Measurements from ENCODE around the gene KCND2.
"Not testable (repeated sequence)": the region's sequence is repeated elsewhere in the genome, so short reads cannot be mapped to it uniquely, and the experiment has no call there.

KCND2 gene

DNA sequence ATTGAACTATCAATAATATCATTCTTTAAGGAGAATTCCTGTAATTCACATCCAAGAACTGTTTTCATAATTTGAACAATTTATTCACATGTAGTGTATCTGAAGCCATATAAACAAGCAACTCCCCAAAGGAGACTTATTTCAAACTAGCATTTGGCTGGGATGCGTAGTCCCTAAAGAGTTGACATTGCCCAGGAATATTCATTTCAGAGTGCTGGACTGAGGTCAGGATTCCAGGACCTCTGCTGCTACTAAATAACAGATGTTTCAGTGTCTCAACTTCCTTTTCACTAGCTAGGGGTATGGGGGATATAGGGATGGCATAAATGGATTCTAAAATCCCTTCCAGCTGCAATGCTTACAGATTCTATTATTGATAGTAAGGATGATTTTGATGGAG lies 408.0 kb downstream of the KCND2 start:
- no peak for DNase-seq (ENCODE audit: low read depth)
- H3K4me3 ChIP-seq (ENCODE audit: low read depth, low read length): no peak overlapping the region
- TF ChIP-seq, protein P1, sequence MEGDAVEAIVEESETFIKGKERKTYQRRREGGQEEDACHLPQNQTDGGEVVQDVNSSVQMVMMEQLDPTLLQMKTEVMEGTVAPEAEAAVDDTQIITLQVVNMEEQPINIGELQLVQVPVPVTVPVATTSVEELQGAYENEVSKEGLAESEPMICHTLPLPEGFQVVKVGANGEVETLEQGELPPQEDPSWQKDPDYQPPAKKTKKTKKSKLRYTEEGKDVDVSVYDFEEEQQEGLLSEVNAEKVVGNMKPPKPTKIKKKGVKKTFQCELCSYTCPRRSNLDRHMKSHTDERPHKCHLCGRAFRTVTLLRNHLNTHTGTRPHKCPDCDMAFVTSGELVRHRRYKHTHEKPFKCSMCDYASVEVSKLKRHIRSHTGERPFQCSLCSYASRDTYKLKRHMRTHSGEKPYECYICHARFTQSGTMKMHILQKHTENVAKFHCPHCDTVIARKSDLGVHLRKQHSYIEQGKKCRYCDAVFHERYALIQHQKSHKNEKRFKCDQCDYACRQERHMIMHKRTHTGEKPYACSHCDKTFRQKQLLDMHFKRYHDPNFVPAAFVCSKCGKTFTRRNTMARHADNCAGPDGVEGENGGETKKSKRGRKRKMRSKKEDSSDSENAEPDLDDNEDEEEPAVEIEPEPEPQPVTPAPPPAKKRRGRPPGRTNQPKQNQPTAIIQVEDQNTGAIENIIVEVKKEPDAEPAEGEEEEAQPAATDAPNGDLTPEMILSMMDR (IDR thresholded peaks at IDR 0.05; ENCODE audit: low read depth, low read length, missing control alignments): no peak

DNA sequence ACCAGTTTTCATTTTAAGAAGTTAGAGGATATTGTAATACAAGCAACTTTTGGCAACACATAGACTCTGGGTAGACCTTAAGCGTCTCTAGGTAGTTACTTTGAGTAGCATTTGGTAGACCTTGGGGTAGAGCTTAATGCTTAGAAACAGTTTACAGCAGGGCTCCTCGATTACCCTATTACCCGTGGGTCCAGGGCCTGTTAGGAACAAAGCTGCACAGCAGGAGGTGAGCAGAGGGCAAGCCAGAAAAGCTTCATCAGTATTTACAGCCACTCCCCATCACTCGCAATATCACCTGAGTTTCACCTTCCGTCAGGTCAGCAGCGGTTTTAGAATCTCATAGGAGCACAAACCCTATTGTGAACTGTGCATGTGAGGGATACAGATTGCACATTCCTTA lies 411.5 kb downstream of the KCND2 start:
- DNase-seq (ENCODE audit: low read depth): no peak
- no peak overlapping the region for H3K4me3 ChIP-seq (ENCODE audit: low read depth, low read length)
- TF ChIP-seq, protein P1 (IDR thresholded peaks at IDR 0.05; ENCODE audit: low read depth, low read length, missing control alignments): no peak

DNA sequence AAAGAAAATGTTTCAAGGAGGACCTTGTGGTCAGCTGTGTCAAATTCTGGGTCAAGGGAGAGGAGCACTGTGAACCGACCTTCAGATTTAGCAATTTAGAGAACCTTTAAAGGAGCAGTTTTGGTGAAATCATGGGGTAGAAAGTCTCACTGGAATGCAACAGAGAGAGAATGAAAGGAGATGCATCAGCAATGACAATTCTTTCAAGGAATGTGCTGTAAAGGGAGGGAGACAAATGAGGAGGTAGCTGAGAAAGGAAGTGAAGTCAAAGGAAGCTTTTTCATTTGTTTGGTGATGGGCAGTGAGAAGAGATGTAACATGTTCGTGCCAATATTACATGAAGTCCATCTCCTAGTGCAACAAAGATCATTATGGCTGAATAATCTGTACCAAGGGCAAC lies 418.9 kb downstream of the KCND2 start:
- H3K4me3 ChIP-seq (ENCODE audit: low read depth, low read length): no peak overlapping the region
- DNase-seq (ENCODE audit: low read depth): no peak
- TF ChIP-seq, protein P1 (IDR thresholded peaks at IDR 0.05; ENCODE audit: low read depth, low read length, missing control alignments): no peak

DNA sequence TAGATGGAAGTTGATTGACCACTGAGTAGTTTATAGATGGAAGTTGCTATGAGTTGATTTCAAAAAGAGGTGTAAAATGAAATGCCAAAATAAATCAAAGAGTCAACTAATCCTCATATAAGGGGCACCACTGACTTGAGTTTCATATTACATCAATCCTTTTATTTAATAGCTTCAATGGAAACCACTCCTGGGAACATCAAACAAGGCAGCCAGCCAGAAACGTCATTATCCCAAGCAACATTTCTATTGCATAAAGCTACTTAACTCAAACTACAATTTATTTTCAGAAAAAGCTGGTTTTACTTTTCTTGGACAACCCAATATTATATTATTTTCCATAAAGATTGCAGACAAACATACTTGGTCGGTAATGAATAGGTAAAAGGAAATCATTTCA lies 422.9 kb downstream of the KCND2 start:
- DNase-seq (ENCODE audit: low read depth): no peak
- H3K4me3 ChIP-seq (ENCODE audit: low read depth, low read length): no peak overlapping the region
- TF ChIP-seq, protein P1 (IDR thresholded peaks at IDR 0.05; ENCODE audit: low read depth, low read length, missing control alignments): no peak

GRCh38 chr7:120700796-120701195 lies 427.8 kb downstream of the KCND2 start:
- no peak overlapping the region for H3K4me3 ChIP-seq (ENCODE audit: low read depth, low read length)
- TF ChIP-seq, protein P1 (IDR thresholded peaks at IDR 0.05; ENCODE audit: low read depth, low read length, missing control alignments): no peak
- no peak for DNase-seq (ENCODE audit: low read depth)

DNA sequence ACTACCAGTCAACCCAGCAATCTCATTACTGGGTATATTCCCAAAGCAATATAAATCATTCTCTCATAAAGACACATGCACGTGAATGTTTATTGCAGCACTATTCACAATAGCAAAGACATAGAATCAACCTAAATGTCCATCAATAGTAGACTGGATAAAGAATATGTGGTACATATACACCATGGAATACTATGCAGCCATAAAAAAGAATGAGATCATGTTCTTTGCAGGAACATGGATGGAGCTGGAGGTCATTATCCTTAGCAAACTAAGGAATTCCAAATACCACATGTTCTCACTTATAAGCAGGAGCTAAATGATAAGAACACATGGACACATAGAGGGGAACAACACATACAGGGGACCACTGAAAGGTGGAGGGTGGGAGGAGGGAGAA lies 429.4 kb downstream of the KCND2 start:
- not testable (repeated sequence) for H3K4me3 ChIP-seq (ENCODE audit: low read depth, low read length); DNase-seq (ENCODE audit: low read depth)

GRCh38 chr7:120703585-120704240 lies 430.7 kb downstream of the KCND2 start:
- DNase-seq (ENCODE audit: low read depth): no peak

More at GRCh38 chr7:120703585-120704240, 430.7 kb downstream of the KCND2 start:
- H3K4me3 ChIP-seq (ENCODE audit: low read depth, low read length): no peak overlapping the region
- TF ChIP-seq, protein P1 (IDR thresholded peaks at IDR 0.05; ENCODE audit: low read depth, low read length, missing control alignments): no peak
